Loucy (cell line): Measurements from ENCODE around the gene STN1.

Source experiments
- H2AFZ ChIP-seq: fragments of 200-600 bp; sonication (generic); 2 replicates; pipeline ENCODE4 v1.6.0; 2016; ENCODE audit warnings: antibody characterized with exemption, mild to moderate bottlenecking, low read length, moderate library complexity
- H3F3A ChIP-seq: fragments of 200-600 bp; 2 replicates; pipeline ENCODE4 v1.6.0; 2016; ENCODE audit warnings: antibody characterized with exemption, low read depth, mild to moderate bottlenecking
- H3K27me3 ChIP-seq: fragments of 200-600 bp; sonication (generic); 2 replicates; pipeline ENCODE4 v1.6.1; 2014; ENCODE audit warnings: low read length, mild to moderate bottlenecking; ENCODE audit not compliant: insufficient read depth, poor library complexity, severe bottlenecking
- H3K36me3 ChIP-seq: fragments of 200-600 bp; sonication (generic); 2 replicates; pipeline ENCODE4 v1.6.1; 2016; ENCODE audit warnings: low read length; ENCODE audit not compliant: insufficient read depth
- H3K4me1 ChIP-seq: fragments of 200-600 bp; sonication (generic); 2 replicates; pipeline ENCODE4 v1.5.1; 2014; ENCODE audit warnings: low read length, mild to moderate bottlenecking; ENCODE audit not compliant: insufficient read depth, poor library complexity, severe bottlenecking
- H3K4me2 ChIP-seq: fragments of 200-600 bp; sonication (generic); 2 replicates; pipeline ENCODE4 v1.6.0; 2014; ENCODE audit warnings: antibody characterized with exemption, low read length, low read depth, mild to moderate bottlenecking; ENCODE audit not compliant: poor library complexity, severe bottlenecking
- H3K4me3 ChIP-seq: fragments of 200-600 bp; sonication (generic); 2 replicates; pipeline ENCODE4 v1.5.1; 2014; ENCODE audit warnings: low read length, mild to moderate bottlenecking, mixed read lengths; ENCODE audit not compliant: poor library complexity, severe bottlenecking
- H3K79me2 ChIP-seq: fragments of 200-600 bp; sonication (generic); 2 replicates; pipeline ENCODE4 v1.6.1; 2014; ENCODE audit warnings: low read length; ENCODE audit not compliant: insufficient read depth
- H3K9ac ChIP-seq: fragments of 200-600 bp; sonication (generic); 2 replicates; pipeline ENCODE4 v1.6.0; 2014; ENCODE audit warnings: mild to moderate bottlenecking, low read depth, low read length, moderate library complexity; ENCODE audit not compliant: poor library complexity, severe bottlenecking
- H3K9me2 ChIP-seq: fragments of 200-600 bp; sonication (generic); replicated peaks from 2 replicates; pipeline ENCODE4 v1.6.1; 2016; ENCODE audit warnings: low read depth, low read length, mixed read lengths
- H3K9me3 ChIP-seq: fragments of 200-600 bp; sonication (generic); 2 replicates; pipeline ENCODE4 v1.6.1; 2014; ENCODE audit warnings: mild to moderate bottlenecking, antibody characterized with exemption, low read length, low read depth; ENCODE audit not compliant: insufficient read depth
- H4K20me1 ChIP-seq: fragments of 200-600 bp; sonication (generic); 2 replicates; pipeline ENCODE4 v1.6.0; 2014; ENCODE audit warnings: antibody characterized with exemption, low read length, mild to moderate bottlenecking; ENCODE audit not compliant: insufficient read depth, poor library complexity, severe bottlenecking
- CTCF ChIP-seq: fragments of 200-600 bp; sonication (generic); conservative IDR thresholded peaks from 2 replicates; pipeline ENCODE4 v1.5.1; 2014; ENCODE audit warnings: mild to moderate bottlenecking, antibody characterized with exemption, low read length
- EZH2phosphoT487 ChIP-seq: fragments of 200-600 bp; IDR thresholded peaks from 2 replicates; pipeline ENCODE4 v1.6.1; 2018; ENCODE audit warnings: antibody characterized with exemption, mild to moderate bottlenecking, moderate library complexity, borderline replicate concordance

STN1 gene

GRCh38 chr10:103951942-103952341, 34.0 kb upstream of the STN1 start:
- no peak overlapping the region for H2AFZ ChIP-seq
- no peak overlapping the region for H3K4me3 ChIP-seq
- TF ChIP-seq CTCF (no peak), EZH2phosphoT487 (no peak)
- no peaks in the 10 kb centered on the region for H3K9me3 ChIP-seq
- no peaks in the 10 kb centered on the region for H3K79me2 ChIP-seq
- H3K9me2 ChIP-seq, result no peaks in the 10 kb centered on the region
- no peaks in the 10 kb centered on the region for H4K20me1 ChIP-seq
- no peaks in the 10 kb centered on the region for H3K4me1 ChIP-seq
- no peak overlapping the region for H3K9ac ChIP-seq
- H3K36me3 ChIP-seq, result no peaks in the 10 kb centered on the region
- H3F3A ChIP-seq, result no peaks in the 10 kb centered on the region
- peaks cover 84% of the 10 kb centered on the region for H3K27me3 ChIP-seq
- H3K4me2 ChIP-seq, result no peak overlapping the region

GRCh38 chr10:103951183-103951582, 33.2 kb upstream of the STN1 start:
- no peaks in the 10 kb centered on the region for H3F3A ChIP-seq
- H3K27me3 ChIP-seq, result peaks cover 84% of the 10 kb centered on the region
- TF ChIP-seq EZH2phosphoT487 (no peak), CTCF (no peak; the same call in 1 of the 2 replicates)
- no peaks in the 10 kb centered on the region for H4K20me1 ChIP-seq
- no peaks in the 10 kb centered on the region for H3K4me1 ChIP-seq
- no peaks in the 10 kb centered on the region for H3K9me3 ChIP-seq
- H3K4me2 ChIP-seq, result no peak overlapping the region
- no peaks in the 10 kb centered on the region for H3K36me3 ChIP-seq
- H3K9ac ChIP-seq, result no peak overlapping the region
- no peaks in the 10 kb centered on the region for H3K79me2 ChIP-seq
- no peak overlapping the region for H2AFZ ChIP-seq
- H3K9me2 ChIP-seq, result no peaks in the 10 kb centered on the region
- no peak overlapping the region for H3K4me3 ChIP-seq

GRCh38 chr10:103949728-103950127, 31.7 kb upstream of the STN1 start:
- Histone ChIP-seq H3K9me3 (no peaks in the 10 kb centered on the region), H3F3A (no peaks in the 10 kb centered on the region), H4K20me1 (no peaks in the 10 kb centered on the region), H3K79me2 (no peaks in the 10 kb centered on the region), H3K9ac (no peak overlapping the region), H2AFZ (no peak overlapping the region), H3K9me2 (no peaks in the 10 kb centered on the region), H3K4me2 (no peak overlapping the region), H3K4me3 (no peak overlapping the region), H3K4me1 (no peaks in the 10 kb centered on the region), H3K36me3 (no peaks in the 10 kb centered on the region), H3K27me3 (peaks cover 93% of the 10 kb centered on the region)
- TF ChIP-seq CTCF (no peak), EZH2phosphoT487 (no peak)
